Endodermal cell (in vitro differentiated cells): Measurements from ENCODE around the gene WAPL. TPM values are rescaled to one million over a fixed set of nuclear protein-coding genes. Genes with fewer than 3 reads are reported as not detected.

Source experiments
- DNase-seq: peaks from one replicate; pipeline ENCODE4 v3.0.0-alpha.2; 2017
- H3K27ac ChIP-seq: 2 replicates; pipeline ENCODE4 v1.5.1; 2013; ENCODE audit warnings: mild to moderate bottlenecking, low read depth, low read length, moderate library complexity
- H3K27me3 ChIP-seq: 2 replicates; pipeline ENCODE4 v1.6.1; 2013; ENCODE audit warnings: mild to moderate bottlenecking, low read length, moderate library complexity; ENCODE audit not compliant: insufficient read depth, control insufficient read depth, poor library complexity, severe bottlenecking
- H3K36me3 ChIP-seq: 2 replicates; pipeline ENCODE4 v1.7.0; 2013; ENCODE audit warnings: mild to moderate bottlenecking, low read length, moderate library complexity; ENCODE audit not compliant: control insufficient read depth, insufficient read depth
- H3K4me1 ChIP-seq: one replicate; pipeline ENCODE4 v1.7.0; 2013; ENCODE audit warnings: low read length; ENCODE audit not compliant: control insufficient read depth, insufficient read depth
- H3K4me3 ChIP-seq: 2 replicates; pipeline ENCODE4 v1.5.1; 2013; ENCODE audit warnings: mild to moderate bottlenecking, low read length, moderate library complexity
- H3K9ac ChIP-seq: 2 replicates; pipeline ENCODE4 v1.6.1; 2013; ENCODE audit warnings: mild to moderate bottlenecking, low read length, moderate library complexity; ENCODE audit not compliant: poor library complexity, severe bottlenecking; ENCODE audit errors: extremely low read depth
- H3K9me3 ChIP-seq: 2 replicates; pipeline ENCODE4 v1.6.1; 2013; ENCODE audit warnings: mild to moderate bottlenecking, low read length, moderate library complexity; ENCODE audit not compliant: control insufficient read depth
- H3K27ac Mint-ChIP-seq: 2 replicates; pipeline ENCODE4 v1.8.0; 2020; ENCODE audit warnings: mixed read lengths
- H3K27me3 Mint-ChIP-seq: 2 replicates; pipeline ENCODE4 v1.8.0; 2021; ENCODE audit warnings: mild to moderate bottlenecking, mixed read lengths; ENCODE audit not compliant: insufficient read depth
- H3K36me3 Mint-ChIP-seq: 2 replicates; pipeline ENCODE4 v1.8.0; 2020; ENCODE audit warnings: low read depth, mixed read lengths
- H3K4me1 Mint-ChIP-seq: 2 replicates; pipeline ENCODE4 v1.8.0; 2020; ENCODE audit warnings: mixed read lengths
- H3K4me3 Mint-ChIP-seq: 2 replicates; pipeline ENCODE4 v1.8.0; 2020; ENCODE audit warnings: mild to moderate bottlenecking, moderate library complexity, mixed read lengths
- H3K9me3 Mint-ChIP-seq: 2 replicates; pipeline ENCODE4 v1.8.0; 2020; ENCODE audit warnings: mild to moderate bottlenecking, mixed read lengths
- CTCF ChIP-seq: fragments of 200-600 bp; sonication (generic); conservative IDR thresholded peaks from 2 replicates; pipeline ENCODE4 v1.5.0; 2021; ENCODE audit warnings: antibody characterized with exemption, mild to moderate bottlenecking
- WGBS, 2 experiments: methylation state at CpG; one replicate each; pipeline versions ENCODE4 v1.1.5 to v1.1.7; 2013; ENCODE audit warnings: missing lambda C conversion rate in 2 of 2, mixed read lengths in 1 of 2; ENCODE audit not compliant: insufficient coverage in 1 of 2, insufficient read length in 1 of 2; 5-methylcytosine and 5-hydroxymethylcytosine counted together
- total RNA-seq, 2 donors: library from RNA; stranded (reverse); fragmentation: NEBNext Ultra II Directional in 1 of 2; extraction: Animal tissue kit (Norgen Biotek cat#: 25700) in 1 of 2; gene quantifications; 2 replicates in 1 of 2; 3 replicates in 1 of 2; pipeline ENCODE4 v1.2.1, GENCODE V29; 2021

Gene WAPL
- total RNA-seq, 2 donors from 2014 or later: 48.0 to 54.1 TPM

GRCh38 chr10:86498598-86498997, 23.0 kb downstream of the WAPL start:
- H3K4me1 Mint-ChIP-seq: peaks cover 34% of the 10 kb centered on the region
- peak overlapping the region; percentile 44 for H3K27ac Mint-ChIP-seq
- H3K9me3 ChIP-seq: no peaks in the 10 kb centered on the region
- H3K9me3 Mint-ChIP-seq: no peaks in the 10 kb centered on the region
- no peak overlapping the region for H3K27ac ChIP-seq
- DNase-seq: no peak
- H3K36me3 ChIP-seq: peaks cover 86% of the 10 kb centered on the region
- H3K27me3 Mint-ChIP-seq: no peaks in the 10 kb centered on the region
- WGBS, 2 experiments: 89% methylated on average over 1 of the region's 1 CpG; no CpG with 5 or more reads in 1 of the 2 experiments
- no peaks in the 10 kb centered on the region for H3K27me3 ChIP-seq
- H3K4me3 Mint-ChIP-seq: no peak overlapping the region
- peaks cover 9% of the 10 kb centered on the region for H3K4me1 ChIP-seq
- H3K36me3 Mint-ChIP-seq: peaks cover 66% of the 10 kb centered on the region
- TF ChIP-seq CTCF: no peak
- H3K9ac ChIP-seq: no peak overlapping the region
- H3K4me3 ChIP-seq: peak overlapping the region; percentile 37

- Histone ChIP-seq H3K36me3 (peaks cover 77% of the 10 kb centered on the region), H3K9ac (no peak overlapping the region), H3K27me3 (no peaks in the 10 kb centered on the region), H3K27ac (no peak overlapping the region), H3K4me3 (no peak overlapping the region), H3K9me3 (no peaks in the 10 kb centered on the region), H3K4me1 (peaks cover 9% of the 10 kb centered on the region)
- 94% methylated on average over 2 to 3 of the region's 3 CpGs for whole genome bisulfite sequencing, 2 experiments
- Mint-ChIP-seq H3K27me3 (no peaks in the 10 kb centered on the region), H3K4me1 (peaks cover 34% of the 10 kb centered on the region), H3K27ac (no peak overlapping the region), H3K4me3 (no peak overlapping the region), H3K9me3 (no peaks in the 10 kb centered on the region), H3K36me3 (peaks cover 60% of the 10 kb centered on the region)
- no peak for TF ChIP-seq CTCF
- DNase-seq: no peak
These were observed 24.0 kb downstream of the WAPL start for GRCh38 chr10:86497621-86498020.

- WGBS, 2 experiments: 87 to 94% methylated on average over 8 of the region's 8 CpGs
- H3K36me3 ChIP-seq: peaks cover 59% of the 10 kb centered on the region
- TF ChIP-seq CTCF: no peak
- H3K27me3 ChIP-seq: no peaks in the 10 kb centered on the region
- no peak overlapping the region for H3K9ac ChIP-seq
- peaks cover 61% of the 10 kb centered on the region for H3K36me3 Mint-ChIP-seq
- no peak overlapping the region for H3K27ac ChIP-seq
- no peak overlapping the region for H3K27ac Mint-ChIP-seq
- DNase-seq: no peak
- H3K4me3 ChIP-seq: no peak overlapping the region
- no peak overlapping the region for H3K4me3 Mint-ChIP-seq
- H3K4me1 ChIP-seq: no peaks in the 10 kb centered on the region
- H3K9me3 Mint-ChIP-seq: no peaks in the 10 kb centered on the region
- no peaks in the 10 kb centered on the region for H3K27me3 Mint-ChIP-seq
- no peaks in the 10 kb centered on the region for H3K4me1 Mint-ChIP-seq
- no peaks in the 10 kb centered on the region for H3K9me3 ChIP-seq
These were observed 31.5 kb downstream of the WAPL start for GRCh38 chr10:86489960-86490612.
